SJSA1 (cell line): ENCODE data around the gene MYH9. TPM values are rescaled to one million over a fixed set of nuclear protein-coding genes. Genes with fewer than 3 reads are reported as not detected.
A peak's percentile ranks its signal among the peaks of the same experiment; 100 is the strongest.
"Not testable (repeated sequence)": the region's sequence is repeated elsewhere in the genome, so short reads cannot be mapped to it uniquely, and the experiment has no call there.

Source experiments
- DNase-seq, 2 experiments: peaks; one replicate each; pipeline ENCODE4 v3.0.0-alpha.2; 2015 to 2020; ENCODE audit warnings: low spot score in 2 of 2, low read depth in 1 of 2
- H3K27ac ChIP-seq: fragments of 250-450 bp; sonication (Bioruptor Pico); 2 replicates; pipeline ENCODE4 v1.5.1; 2020; ENCODE audit warnings: mild to moderate bottlenecking, moderate library complexity
- H3K27me3 ChIP-seq: fragments of 250-450 bp; sonication (Bioruptor Pico); replicated peaks from 2 replicates; pipeline ENCODE4 v1.5.1; 2020; ENCODE audit warnings: mild to moderate bottlenecking, moderate library complexity
- H3K36me3 ChIP-seq: fragments of 250-450 bp; sonication (Bioruptor Pico); 2 replicates; pipeline ENCODE4 v1.5.1; 2020; ENCODE audit warnings: mild to moderate bottlenecking
- H3K4me1 ChIP-seq: fragments of 250-450 bp; sonication (Bioruptor Pico); replicated peaks from 2 replicates; pipeline ENCODE4 v1.6.1; 2021; ENCODE audit warnings: mild to moderate bottlenecking
- H3K4me3 ChIP-seq: fragments of 250-450 bp; sonication (Bioruptor Pico); 2 replicates; pipeline ENCODE4 v1.5.1; 2020; ENCODE audit warnings: mild to moderate bottlenecking
- H3K9me3 ChIP-seq: fragments of 250-450 bp; sonication (Bioruptor Pico); replicated peaks from 2 replicates; pipeline ENCODE4 v1.5.1; 2020; ENCODE audit warnings: mild to moderate bottlenecking
- total RNA-seq: library from RNA; depleted of rRNA; stranded (reverse); fragments of >200 nt; shearing (Covaris generic); gene quantifications from 2 replicates; pipeline ENCODE4 v1.2.3, GENCODE V29; 2014

MYH9 gene
- total RNA-seq, 1 experiment from 2014 or later: 668 TPM

DNA sequence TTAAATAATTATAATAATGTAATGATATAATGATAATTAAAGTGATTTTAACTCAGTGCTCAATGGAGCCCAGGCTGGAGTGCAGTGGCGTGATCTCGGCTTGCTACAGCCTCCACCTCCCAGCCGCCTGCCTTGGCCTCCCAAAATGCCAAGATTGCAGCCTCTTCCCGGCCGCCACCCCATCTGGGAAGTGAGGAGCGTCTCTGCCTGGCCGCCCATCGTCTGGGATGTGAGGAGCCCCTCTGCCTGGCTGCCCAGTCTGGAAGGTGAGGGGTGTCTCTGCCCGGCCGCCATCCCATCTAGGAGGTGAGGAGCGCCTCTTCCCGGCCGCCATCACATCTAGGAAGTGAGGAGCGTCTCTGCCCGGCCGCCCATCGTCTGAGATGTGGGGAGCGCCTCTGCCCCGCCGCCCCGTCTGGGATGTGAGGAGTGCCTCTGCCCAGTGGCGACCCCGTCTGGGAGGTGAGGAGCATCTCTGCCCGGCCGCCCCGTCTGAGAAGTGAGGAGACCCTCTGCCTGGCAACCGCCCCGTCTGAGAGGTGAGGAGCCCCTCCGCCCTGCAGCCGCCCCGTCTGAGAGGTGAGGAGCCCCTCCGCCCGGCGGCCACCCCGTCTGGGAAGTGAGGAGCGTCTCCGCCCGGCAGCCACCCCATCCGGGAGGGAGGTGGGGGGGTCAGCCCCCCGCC, 97.2 kb downstream of the MYH9 start:
- not testable (repeated sequence) for H3K27ac ChIP-seq, H3K9me3 ChIP-seq, H3K4me1 ChIP-seq, H3K4me3 ChIP-seq, DNase-seq, H3K27me3 ChIP-seq
- H3K36me3 ChIP-seq: peaks cover 89% of the 10 kb centered on the region

DNA sequence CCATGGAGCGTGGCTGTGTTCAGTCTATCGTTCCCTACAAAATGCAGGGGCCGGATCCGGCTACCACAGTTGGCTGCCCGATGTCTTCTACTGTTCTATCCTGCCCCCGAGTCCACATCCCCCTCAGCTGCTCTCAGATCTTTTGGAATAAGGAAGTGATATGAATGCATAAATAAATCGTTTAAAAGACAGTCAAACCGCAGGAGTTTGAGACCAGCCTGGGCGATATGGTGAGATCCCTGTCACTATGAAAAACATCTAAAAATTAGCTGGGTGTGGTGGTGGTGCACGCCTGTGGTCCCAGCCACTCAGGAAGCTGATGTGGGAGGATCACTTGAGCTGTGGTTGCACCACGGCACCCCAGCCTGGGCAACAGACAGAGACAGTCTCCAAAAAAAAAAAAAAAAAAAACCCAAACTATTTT, 97.8 kb downstream of the MYH9 start:
- H3K36me3 ChIP-seq: peaks cover 89% of the 10 kb centered on the region
- not testable (repeated sequence) for H3K27ac ChIP-seq, H3K4me3 ChIP-seq, H3K9me3 ChIP-seq, H3K4me1 ChIP-seq, H3K27me3 ChIP-seq, DNase-seq

- Histone ChIP-seq H3K4me1 (no peaks in the 10 kb centered on the region), H3K27ac (no peak overlapping the region), H3K9me3 (no peaks in the 10 kb centered on the region), H3K27me3 (no peaks in the 10 kb centered on the region), H3K36me3 (peaks cover 89% of the 10 kb centered on the region), H3K4me3 (no peak overlapping the region)
- DNase-seq: no peak
Observed at GRCh38 chr22:36289406-36289870, 98.3 kb downstream of the MYH9 start.

DNA sequence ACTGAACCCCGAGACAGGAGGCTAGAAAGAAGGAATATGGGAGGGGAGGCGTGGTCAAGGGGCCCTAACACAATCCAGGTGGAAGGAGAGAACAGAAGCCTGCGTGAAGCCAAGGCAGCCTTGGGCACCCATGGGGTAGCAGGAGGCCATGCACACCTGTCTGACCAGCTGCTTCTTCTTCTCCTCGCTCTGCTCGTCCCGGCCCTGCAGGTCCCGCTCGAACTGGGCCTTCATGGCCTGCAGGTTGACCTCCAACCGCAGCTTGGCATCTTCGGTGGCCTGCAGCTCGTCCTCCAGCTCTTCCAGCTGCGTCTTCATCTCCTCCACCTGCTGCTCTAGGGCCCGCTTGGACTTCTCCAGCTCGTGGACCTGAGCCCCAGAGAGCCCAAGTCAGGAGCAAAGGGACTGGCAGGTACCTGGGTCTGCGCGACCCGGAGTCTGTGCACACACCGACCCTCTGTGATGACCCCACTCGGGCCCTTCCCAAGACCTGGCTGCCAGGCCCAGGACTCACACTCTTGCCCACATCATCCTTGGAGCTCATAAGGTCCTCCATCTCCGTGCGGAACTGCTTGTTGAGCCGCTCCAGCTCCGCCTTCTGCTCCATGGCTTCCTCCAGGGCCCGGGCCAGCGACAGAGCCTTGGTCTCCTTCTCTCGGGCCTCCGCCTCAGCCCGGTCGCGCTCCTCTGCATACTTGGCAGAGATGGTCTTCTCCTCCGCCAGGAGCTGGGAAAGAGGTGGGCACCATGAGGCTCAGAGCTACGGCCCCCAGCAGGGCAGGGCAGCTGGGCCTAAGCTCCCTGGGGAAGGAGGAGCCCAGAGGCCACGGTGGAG, 99.0 kb downstream of the MYH9 start:
- H3K4me1 ChIP-seq: no peaks in the 10 kb centered on the region
- peaks cover 89% of the 10 kb centered on the region for H3K36me3 ChIP-seq
- H3K4me3 ChIP-seq: no peak overlapping the region
- H3K9me3 ChIP-seq: no peaks in the 10 kb centered on the region
- H3K27ac ChIP-seq: no peak overlapping the region
- DNase-seq: no peak
- no peaks in the 10 kb centered on the region for H3K27me3 ChIP-seq

DNA sequence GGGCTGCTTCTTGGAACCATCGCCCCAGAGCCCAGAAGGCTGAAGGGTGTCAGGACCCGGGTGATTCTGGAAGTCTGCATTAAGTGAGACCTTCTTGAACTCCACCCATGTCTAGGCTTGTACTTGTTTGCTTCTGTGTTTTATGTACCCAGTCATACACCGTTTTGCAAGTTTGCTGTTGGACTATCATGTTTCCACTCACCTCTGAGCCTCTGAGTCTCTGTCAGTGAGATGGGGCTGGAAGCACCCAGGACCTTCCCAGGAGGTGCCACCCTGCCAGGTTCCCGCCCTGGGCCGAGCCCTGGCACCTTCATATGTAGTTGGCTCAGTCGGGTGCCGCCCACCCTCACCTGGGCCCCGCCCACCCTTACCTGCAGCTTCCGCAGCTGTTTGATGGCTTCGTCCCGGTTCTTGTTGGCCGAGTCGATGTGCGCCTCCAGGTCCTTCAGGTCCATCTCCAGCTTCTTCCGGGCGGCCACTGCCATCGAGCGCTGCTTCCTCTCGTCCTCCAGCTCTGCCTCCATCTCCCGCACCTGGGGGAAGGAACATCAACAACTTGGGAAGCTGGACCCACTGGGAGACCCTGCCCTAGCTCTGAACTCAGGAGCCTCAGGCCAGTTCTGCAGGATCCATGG, 99.8 kb downstream of the MYH9 start:
- Histone ChIP-seq H3K27ac (no peak overlapping the region), H3K4me1 (no peaks in the 10 kb centered on the region), H3K36me3 (peaks cover 89% of the 10 kb centered on the region), H3K27me3 (no peaks in the 10 kb centered on the region), H3K9me3 (no peaks in the 10 kb centered on the region), H3K4me3 (no peak overlapping the region)
- no peak for DNase-seq

DNA sequence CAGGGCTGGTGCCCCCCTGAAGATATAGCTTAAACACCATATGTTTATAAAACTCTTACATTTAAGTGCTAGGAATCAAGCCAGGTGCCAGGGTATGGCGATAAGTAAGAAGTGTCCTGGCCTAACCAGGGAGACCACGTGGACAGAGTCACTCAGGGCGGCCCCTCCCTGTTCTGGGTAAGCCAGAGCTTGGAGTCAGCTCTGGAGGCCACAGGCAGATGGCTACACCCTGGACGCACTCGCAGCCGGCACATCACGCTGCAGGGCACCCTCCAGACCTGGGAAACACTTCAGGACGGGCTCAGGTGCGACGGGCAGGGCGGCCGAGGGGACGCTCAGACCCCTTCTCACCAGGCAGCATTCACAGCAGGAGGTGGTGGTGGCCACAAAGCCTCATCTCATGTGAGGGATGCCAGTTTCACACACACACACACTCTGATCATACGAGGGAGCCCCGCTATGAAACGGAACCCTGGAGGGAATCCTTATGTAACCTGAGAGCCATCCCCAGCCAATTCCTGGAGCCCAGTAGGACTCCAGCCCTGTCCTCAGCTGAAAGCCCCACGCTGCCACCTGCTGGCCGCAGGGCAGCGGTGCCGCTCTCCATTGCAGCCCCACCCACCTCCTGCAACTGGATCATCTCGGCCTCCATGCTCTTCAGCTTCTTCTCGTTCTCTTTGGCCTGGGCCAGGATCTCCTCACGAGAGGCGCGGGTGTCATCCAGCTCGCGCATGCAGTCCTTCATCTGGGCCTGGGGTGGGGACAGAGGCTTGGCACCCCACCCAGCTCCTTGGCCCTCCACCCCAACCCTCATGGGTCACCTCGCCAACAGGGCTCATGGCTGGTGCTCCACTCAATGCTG, 101.4 kb downstream of the MYH9 start:
- Histone ChIP-seq H3K27me3 (no peaks in the 10 kb centered on the region), H3K4me1 (no peaks in the 10 kb centered on the region), H3K27ac (no peak overlapping the region), H3K4me3 (no peak overlapping the region), H3K36me3 (peaks cover 91% of the 10 kb centered on the region), H3K9me3 (no peaks in the 10 kb centered on the region)
- DNase-seq: peak; percentile 58 to 77

GRCh38 chr22:36285545-36285944, 102.2 kb downstream of the MYH9 start:
- no peak overlapping the region for H3K27ac ChIP-seq

DNA sequence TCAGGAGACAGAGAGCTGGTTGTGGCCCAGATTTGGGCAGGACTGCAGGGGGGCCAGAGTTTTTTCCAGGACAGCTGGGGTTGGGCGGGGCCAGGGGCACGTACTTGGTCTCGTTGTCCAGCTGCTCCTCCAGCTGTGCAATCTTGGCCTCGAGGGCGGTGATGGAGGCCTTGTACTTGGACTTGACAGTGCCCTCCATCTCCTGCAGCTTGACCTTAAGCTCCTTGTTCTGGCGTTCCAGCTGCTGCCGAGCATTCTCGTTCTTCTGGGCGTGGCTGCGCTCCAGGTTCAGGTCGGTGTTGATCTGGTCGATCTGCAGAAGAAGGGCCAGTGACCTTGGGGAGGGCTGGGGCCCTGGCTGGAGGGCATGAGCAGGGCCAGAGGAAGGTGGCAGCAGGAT, 102.8 kb downstream of the MYH9 start:
- Histone ChIP-seq H3K27me3 (no peaks in the 10 kb centered on the region), H3K4me1 (no peaks in the 10 kb centered on the region), H3K27ac (no peak overlapping the region), H3K9me3 (no peaks in the 10 kb centered on the region), H3K4me3 (no peak overlapping the region), H3K36me3 (peaks cover 100% of the 10 kb centered on the region)
- no peak for DNase-seq

More at GRCh38 chr22:36285545-36285944, 102.2 kb downstream of the MYH9 start:
- no peak for DNase-seq
- H3K27me3 ChIP-seq: no peaks in the 10 kb centered on the region
- H3K4me1 ChIP-seq: no peaks in the 10 kb centered on the region
- peaks cover 95% of the 10 kb centered on the region for H3K36me3 ChIP-seq
- no peak overlapping the region for H3K4me3 ChIP-seq
- no peaks in the 10 kb centered on the region for H3K9me3 ChIP-seq

- no peak overlapping the region for H3K4me3 ChIP-seq
- no peak for DNase-seq
- H3K27me3 ChIP-seq: no peaks in the 10 kb centered on the region
- H3K4me1 ChIP-seq: no peaks in the 10 kb centered on the region
- no peak overlapping the region for H3K27ac ChIP-seq
- H3K9me3 ChIP-seq: no peaks in the 10 kb centered on the region
- H3K36me3 ChIP-seq: peaks cover 100% of the 10 kb centered on the region
Observed at GRCh38 chr22:36284171-36284571, 103.6 kb downstream of the MYH9 start.

- H3K27me3 ChIP-seq: no peaks in the 10 kb centered on the region
- H3K36me3 ChIP-seq: peaks cover 85% of the 10 kb centered on the region
Observed at GRCh38 chr22:36282328-36282831, 105.4 kb downstream of the MYH9 start.

DNA sequence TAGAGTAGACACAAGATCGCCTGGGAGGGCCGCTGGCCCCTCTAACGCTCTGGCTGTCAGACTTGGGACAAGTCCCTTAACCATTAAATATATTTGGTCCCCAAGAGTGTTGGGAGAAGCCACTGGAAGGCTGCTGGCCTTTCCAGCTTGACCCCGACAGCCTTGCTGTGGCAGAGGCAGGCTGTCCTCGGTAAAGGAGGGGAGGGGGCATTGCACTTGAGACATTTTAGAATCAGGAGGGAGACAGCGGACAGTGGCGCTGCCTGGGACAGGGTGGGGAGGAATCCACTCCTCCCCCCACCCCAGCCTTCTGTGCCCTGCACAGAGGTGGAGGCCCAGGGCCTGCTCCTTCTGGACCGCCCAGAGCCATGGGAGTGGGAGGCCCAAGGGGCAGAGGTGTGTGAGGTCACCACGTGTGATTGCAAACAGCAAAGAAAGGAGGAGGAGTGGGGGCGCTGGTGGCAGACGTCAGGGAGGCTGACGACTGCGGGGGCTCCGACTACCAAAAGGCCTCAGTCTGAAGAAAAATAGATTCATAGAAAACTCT, 105.9 kb downstream of the MYH9 start:
- H3K27ac ChIP-seq: no peak overlapping the region
- no peak overlapping the region for H3K4me3 ChIP-seq
- peaks cover 80% of the 10 kb centered on the region for H3K36me3 ChIP-seq
- no peaks in the 10 kb centered on the region for H3K9me3 ChIP-seq
- no peak for DNase-seq
- H3K4me1 ChIP-seq: peaks cover 12% of the 10 kb centered on the region
- no peaks in the 10 kb centered on the region for H3K27me3 ChIP-seq

More at GRCh38 chr22:36282328-36282831, 105.4 kb downstream of the MYH9 start:
- Histone ChIP-seq H3K27ac (no peak overlapping the region), H3K4me1 (peaks cover 6% of the 10 kb centered on the region), H3K4me3 (no peak overlapping the region), H3K9me3 (no peaks in the 10 kb centered on the region)
- no peak for DNase-seq

DNA sequence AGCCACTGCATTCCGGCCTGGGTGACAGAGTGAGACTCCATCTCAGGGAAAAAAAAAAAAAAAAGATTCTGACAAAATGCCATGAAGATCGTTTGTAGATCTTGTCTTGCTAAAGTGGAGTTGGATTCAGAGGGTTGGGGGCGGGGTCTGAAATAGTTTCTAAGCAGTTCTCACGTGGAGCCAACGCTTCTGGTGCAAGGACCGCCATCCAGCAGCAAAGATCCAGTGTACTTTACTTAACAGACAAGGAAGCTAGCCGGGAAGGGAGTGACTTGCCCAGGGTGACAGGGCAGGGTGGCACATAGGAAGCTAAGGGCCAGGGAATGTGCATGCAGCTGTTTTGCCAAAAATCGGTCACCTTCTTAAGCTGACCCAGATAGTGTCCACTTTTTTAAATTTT, 107.4 kb downstream of the MYH9 start:
- Histone ChIP-seq H3K27me3 (no peaks in the 10 kb centered on the region), H3K36me3 (peaks cover 65% of the 10 kb centered on the region), H3K4me1 (peaks cover 19% of the 10 kb centered on the region), H3K4me3 (no peak overlapping the region), H3K9me3 (no peaks in the 10 kb centered on the region), H3K27ac (no peak overlapping the region)
- DNase-seq: no peak

DNA sequence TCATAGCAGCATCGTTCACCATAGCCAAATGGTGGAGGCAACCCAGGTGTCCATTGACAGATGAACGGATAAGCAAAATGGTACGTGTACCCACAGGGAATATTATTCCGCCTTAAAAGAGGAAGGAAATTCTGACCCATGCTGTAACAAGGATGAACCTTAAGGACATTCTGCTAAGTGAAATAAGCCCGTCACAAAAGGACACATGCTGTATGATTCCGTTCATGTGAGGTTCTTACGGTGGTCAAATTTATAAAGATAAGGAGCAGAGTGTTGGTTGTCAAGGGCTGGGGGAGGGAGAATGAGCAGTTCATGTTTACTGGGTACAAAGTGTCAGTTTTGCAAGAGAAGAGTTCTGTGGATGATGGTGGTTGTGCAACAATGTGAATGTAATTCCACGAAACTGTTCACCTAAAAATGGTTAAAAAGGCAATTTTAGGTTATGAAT, 108.5 kb downstream of the MYH9 start:
- H3K9me3 ChIP-seq: no peaks in the 10 kb centered on the region
- no peak for DNase-seq
- H3K27me3 ChIP-seq: no peaks in the 10 kb centered on the region
- H3K4me1 ChIP-seq: peaks cover 19% of the 10 kb centered on the region
- peaks cover 54% of the 10 kb centered on the region for H3K36me3 ChIP-seq
- H3K4me3 ChIP-seq: no peak overlapping the region
- no peak overlapping the region for H3K27ac ChIP-seq
